ENCODE measurements around the gene SNX12.

DNA sequence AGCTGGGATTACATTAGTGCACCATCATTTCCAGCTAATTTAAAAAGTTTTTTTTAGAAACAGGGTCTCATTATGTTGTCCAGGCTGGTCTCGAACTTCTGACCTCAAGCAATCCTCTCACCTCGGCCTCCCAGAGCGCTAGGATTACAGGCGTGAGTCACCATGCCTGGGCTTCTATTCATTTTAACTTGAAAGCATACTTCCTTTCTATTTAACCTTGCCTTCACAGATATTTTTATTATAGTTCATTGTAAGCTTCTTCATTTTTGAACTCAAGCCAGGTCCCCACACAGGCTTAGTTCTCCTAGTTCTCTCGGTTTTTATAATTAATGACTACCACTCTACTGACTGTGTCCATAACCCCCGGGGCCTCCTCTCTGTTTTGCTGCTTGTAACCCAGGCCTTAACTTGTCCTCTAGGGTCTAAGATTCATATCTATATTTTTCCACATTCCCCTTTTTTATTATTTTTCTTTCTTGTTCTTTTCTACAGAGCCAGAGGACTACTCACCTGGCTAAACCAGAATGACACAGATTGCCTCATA is 50.7 kb downstream of the SNX12 start:
- TF ChIP-seq CTCF (conservative IDR thresholded peaks at IDR 0.05; ENCODE audit: low read depth, low read length) (no peak), POLR2A (IDR thresholded peaks at IDR 0.05; ENCODE audit: low read depth, low read length) (no peak), CEBPB (IDR thresholded peaks at IDR 0.05; ENCODE audit: low read depth, low read length) (no peak), RFX5 (IDR thresholded peaks at IDR 0.05; ENCODE audit: low read depth, low read length) (no peak), SMC3 (IDR thresholded peaks at IDR 0.05; ENCODE audit: low read depth, low read length) (no peak), MAFK (IDR thresholded peaks at IDR 0.05; ENCODE audit: low read depth, low read length) (no peak), RAD21 (IDR thresholded peaks at IDR 0.05; ENCODE audit: low read length) (no peak), MXI1 (IDR thresholded peaks at IDR 0.05; ENCODE audit: borderline replicate concordance, low read depth, low read length) (no peak), USF2 (IDR thresholded peaks at IDR 0.05; ENCODE audit: low read depth, low read length) (no peak), MAZ (IDR thresholded peaks at IDR 0.05; ENCODE audit: borderline replicate concordance, low read depth, low read length) (no peak), RCOR1 (IDR thresholded peaks at IDR 0.05; ENCODE audit: insufficient replicate concordance, low read length) (no peak)
